G401 (cell line): Measurements from ENCODE around the gene UST. TPM values are rescaled to one million over a fixed set of nuclear protein-coding genes. Genes with fewer than 3 reads are reported as not detected.
"Not testable (repeated sequence)": the region's sequence is repeated elsewhere in the genome, so short reads cannot be mapped to it uniquely, and the experiment has no call there.

Source experiments
- DNase-seq: peaks from one replicate; pipeline ENCODE4 v3.0.0-alpha.2; 2015; ENCODE audit warnings: low spot score
- in situ Hi-C: cut with HindIII; loops from 2 replicates; pipeline ENCODE4 v1.10.0; 2016; ENCODE audit warnings: low sequenced_read_pairs, mixed read lengths
- total RNA-seq: library from RNA; depleted of rRNA; stranded (reverse); fragments of >200 nt; shearing (Covaris generic); gene quantifications from 2 replicates; pipeline ENCODE4 v1.2.3, GENCODE V29; 2014

The UST gene
- total RNA-seq, 1 experiment from 2014 or later: not detected

DNA sequence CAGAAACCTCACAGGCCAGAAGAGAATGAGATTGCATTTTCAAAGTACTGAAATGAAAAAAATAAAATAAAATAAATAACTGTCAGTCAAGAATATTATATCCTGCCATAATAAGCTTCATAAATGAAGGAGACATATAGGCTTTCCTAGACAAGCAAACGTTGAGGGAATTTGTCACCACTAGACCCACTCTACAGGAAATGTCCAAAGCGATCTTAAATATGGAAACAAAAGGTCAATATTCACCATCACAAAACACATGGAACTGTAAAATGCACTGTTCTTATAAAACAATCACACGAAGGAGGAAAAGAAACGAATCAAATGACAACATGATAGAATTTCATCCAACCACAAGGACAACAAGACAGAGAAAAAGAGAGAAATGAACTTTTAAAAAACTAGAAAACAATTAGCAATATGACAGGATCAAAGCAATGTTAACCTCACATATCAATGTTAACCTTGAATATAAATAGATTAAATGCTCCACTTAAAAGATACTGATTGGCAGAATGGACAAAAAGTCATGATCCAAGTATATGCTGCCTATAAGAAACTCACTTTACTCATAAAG is 352.0 kb downstream of the UST start:
- DNase-seq: no peak

DNA sequence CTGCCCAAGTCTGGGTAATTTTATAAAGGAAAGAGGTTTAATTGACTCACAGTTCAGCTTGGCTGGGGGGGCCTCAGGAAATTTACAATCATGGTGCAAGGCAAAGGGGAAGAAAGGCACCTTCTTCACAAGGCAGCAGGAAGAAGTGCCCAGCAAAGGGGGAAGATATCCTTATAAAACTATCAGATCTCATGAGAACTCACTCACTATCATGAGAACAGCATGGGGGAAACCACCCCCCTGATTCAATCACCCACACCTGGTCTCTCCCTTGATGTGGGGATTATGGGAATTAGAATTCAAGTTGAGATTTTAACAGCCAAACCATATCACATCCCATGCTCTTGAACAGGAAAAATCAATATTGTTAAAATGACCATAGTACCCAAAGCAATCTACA is 355.5 kb downstream of the UST start:
- in situ Hi-C loops: no loop called here
- DNase-seq: no peak

More for the DNA sequence above, 352.0 kb downstream of the UST start:
- in situ Hi-C loops: no loop called here

DNA sequence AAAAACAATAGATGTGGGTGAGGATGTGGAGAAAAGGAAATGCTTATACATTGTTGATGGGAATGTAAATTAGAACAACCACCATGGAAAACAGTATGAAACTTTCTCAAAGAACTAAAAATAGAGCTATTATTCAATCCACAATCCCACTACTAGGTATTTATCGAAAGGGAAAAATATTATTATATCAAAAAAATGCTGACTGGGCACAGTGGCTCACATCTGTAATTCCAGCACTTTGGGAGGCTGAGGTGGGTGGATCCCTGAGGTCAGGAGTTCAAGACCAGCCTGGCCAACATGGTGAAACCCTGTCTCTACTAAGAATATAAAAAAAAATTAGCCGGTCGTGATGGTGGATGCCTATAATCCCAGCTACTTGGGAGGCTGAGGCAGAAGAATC is 357.1 kb downstream of the UST start:
- DNase-seq, in situ Hi-C loops: not testable (repeated sequence)

DNA sequence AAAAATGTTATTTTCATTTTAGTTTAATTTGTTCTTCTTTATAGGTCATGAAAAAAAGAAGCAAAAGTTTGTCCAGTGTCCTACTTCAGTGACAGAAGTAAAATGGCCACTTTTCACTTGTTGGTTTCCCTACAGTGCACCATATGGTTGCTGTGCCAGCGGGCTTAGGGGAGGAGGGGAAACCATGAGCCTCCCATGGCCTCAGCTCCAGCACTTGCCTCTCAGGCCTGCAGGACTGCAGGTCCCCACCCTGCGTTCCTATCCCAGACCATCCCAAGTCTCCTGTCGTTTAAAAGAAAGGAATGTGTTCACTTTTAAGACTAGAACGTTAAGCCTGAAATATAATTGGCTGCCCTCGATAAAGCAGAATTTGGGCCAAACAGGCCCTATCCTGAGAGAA is 360.7 kb downstream of the UST start:
- no peak for DNase-seq
- in situ Hi-C loops: no loop called here

DNA sequence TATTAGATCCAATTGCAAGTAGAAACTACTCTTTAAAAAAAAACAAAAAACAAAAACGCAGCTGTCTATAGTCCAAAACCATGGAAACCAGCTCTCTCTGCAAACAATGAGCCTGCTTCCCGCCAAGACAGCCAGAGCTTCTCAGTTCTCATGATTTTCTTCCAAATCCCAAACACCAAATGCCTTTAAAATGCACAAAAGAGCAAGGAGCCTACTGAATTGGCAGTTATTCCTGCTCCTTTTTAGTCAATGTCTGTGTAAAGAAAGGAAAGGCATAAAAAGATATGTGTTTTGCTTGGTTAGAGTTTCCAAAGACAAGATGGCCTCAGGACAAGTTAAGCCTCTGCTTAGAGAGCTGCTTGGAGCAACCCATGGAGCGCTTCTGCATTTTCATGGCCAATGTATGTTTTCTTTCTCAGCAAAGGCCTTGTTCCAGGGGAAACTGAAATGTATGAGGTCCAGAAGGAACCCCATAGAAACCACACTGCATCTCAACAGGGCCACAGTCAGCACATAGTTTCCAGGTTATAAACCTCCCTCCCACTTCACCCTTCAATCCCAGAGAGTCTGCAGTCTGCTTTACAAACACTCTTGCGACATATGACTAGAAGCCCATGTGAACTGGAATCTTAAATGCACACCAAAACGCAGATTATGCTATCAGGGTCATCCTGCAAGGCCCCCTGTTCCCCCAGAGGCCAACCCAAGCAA is 361.4 kb downstream of the UST start:
- in situ Hi-C loops: no loop called here
- DNase-seq: no peak

DNA sequence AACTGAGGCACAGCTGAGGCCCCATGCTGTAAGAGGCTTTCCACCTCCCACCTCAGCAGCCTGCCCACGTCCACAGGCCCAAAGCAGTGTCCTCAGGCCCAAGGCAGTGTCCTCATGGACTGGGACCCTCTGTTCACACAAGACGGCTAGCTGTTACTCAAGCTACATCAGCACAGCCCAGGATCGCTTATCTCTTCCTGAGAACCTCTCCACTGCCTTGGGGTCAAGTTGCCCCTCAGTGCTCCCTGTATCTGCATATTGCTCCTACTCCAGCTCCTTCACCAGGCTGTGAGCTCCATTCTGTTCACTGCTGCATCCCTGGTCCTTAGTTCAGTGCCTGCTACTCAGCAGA is 361.9 kb downstream of the UST start:
- no peak for DNase-seq
- in situ Hi-C loops: no loop called here

DNA sequence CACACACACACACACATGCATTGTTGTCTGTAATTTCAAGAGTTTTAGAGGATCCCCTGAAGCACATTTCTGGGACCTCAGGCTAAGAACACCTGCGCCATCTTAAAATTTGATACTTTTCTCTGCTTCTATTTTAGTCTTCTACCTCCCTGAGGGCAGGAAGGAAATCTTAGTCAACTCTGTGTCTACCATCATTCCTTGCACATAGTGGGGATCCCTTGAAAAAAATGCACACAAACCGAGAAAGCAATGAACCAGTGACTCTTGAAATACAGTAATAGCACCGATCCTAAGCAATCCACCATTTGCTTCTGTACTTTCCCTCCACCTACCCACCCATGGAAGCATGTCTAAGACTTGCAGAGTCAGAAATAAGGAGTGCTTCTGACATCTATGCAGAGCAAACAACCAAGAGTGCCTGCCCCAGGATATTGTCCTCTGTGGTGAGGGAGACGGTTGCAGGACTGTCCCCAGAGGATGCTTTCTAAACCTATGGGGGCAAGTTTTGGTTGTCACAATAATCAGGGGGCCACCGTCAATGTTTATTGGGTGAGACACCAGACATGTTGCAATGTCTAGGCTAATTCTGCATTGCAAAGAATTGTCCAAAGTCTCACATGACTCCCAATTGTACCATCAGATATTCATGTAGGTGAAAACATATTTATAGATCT is 362.7 kb downstream of the UST start:
- in situ Hi-C loops: no loop called here

DNA sequence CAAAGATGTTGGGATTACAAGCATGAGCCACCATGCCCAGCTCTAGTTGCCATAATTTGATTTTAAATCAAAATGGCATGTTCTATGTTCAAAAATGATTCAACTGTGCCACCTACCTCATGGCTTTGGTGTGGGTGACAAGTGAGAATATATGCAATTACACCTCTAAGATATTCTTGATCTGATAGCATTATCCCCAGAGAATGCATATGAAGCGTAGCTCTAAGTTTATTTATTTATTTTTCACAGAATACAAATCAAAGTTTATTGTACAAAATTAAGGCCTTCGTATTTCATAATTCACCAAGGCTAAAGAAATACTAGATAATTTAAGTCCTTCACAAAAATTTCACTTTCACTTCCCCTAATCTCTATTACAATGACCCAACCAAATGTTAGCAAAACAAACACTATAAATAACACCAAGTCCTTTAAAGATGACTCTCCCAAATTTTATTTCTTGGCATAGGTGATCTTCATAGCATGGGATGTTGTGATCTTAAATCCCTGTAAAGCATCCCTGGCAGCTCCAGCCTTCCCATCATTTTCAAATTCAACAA is 364.8 kb downstream of the UST start:
- in situ Hi-C loops: no loop called here
- DNase-seq: no peak

More for the DNA sequence above, 362.7 kb downstream of the UST start:
- DNase-seq: no peak

DNA sequence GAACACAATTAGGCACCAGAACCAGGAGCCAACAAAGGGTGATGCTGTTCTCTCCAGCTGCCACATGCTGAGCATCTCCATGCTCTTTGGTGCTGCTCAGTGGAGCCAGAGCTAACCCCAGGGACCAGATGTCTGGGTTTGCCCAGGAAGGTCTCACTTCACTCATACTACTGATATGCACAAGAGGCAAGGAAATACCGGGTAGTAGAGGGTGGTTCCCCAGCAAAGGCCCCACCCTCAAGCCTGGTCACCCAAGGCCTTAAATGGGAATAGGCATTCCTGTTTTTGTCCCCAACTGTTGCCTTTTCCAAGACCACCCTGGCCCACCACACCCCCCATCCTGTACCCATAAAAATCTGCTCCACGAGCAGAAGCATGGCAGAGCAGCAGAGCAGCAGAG is 366.1 kb downstream of the UST start:
- no peak for DNase-seq
- in situ Hi-C loops: no loop called here

DNA sequence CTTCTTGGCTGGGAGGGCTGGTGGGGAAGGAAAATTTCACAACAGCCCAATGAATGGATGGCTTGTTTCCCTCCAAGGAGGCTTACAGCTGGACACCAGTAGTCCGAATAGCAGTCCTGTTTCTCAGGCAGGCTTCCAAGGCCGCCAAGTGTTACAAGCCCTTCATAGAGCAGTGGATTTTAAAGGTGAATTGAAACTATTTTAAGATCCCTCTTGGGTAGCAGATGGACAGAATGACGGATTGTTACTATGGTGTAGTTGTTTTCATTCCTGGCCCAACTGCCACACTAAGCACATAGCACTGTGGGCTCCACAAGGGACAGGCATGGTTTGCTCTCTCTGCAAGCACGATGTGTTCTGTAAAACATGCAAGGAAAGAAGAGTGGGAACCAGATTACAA is 367.3 kb downstream of the UST start:
- DNase-seq: peak; percentile 8
- in situ Hi-C loops: no loop called here

DNA sequence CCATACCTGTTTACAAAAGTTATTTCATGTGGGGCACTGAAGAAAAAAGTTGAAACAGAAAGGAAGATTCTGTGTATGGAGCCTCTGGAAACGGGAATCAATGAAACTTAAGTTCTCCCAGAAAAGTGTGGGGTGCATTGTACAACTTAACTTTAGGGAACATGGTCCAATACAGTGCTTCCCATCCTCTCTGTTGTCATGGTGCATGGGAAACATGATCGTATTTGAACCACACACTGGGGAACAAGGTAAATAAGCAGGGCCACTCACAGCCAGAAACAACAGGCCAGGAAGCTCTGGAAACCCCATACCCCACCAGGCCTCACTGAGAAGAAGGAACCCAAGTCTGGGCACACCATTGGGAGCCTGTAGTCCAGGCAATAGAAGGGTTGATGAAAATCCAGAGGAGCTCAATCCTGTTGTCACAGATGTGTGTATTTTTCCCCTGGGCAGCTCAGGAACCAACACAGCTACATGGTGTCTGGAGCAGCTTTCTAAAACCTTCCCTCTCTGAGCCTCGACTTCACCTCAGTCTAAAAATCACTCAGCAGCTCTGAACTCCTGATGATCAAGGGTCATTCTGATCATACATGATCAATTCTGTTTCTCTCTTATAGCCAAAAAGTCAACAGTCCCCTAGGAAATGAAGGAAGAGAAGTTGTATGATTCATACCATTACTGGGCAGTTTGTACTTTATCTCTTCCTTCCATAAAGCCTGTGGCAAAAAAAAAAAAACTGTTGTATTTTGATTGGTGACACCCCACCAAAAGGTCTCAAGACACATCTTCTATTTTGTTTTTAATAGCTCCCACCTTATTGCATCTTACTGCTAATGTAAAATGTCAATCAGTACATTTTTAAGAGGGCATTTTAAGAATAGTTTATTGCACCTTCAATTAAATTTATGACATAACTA is 372.2 kb downstream of the UST start:
- no peak for DNase-seq
- in situ Hi-C loops: no loop called here

DNA sequence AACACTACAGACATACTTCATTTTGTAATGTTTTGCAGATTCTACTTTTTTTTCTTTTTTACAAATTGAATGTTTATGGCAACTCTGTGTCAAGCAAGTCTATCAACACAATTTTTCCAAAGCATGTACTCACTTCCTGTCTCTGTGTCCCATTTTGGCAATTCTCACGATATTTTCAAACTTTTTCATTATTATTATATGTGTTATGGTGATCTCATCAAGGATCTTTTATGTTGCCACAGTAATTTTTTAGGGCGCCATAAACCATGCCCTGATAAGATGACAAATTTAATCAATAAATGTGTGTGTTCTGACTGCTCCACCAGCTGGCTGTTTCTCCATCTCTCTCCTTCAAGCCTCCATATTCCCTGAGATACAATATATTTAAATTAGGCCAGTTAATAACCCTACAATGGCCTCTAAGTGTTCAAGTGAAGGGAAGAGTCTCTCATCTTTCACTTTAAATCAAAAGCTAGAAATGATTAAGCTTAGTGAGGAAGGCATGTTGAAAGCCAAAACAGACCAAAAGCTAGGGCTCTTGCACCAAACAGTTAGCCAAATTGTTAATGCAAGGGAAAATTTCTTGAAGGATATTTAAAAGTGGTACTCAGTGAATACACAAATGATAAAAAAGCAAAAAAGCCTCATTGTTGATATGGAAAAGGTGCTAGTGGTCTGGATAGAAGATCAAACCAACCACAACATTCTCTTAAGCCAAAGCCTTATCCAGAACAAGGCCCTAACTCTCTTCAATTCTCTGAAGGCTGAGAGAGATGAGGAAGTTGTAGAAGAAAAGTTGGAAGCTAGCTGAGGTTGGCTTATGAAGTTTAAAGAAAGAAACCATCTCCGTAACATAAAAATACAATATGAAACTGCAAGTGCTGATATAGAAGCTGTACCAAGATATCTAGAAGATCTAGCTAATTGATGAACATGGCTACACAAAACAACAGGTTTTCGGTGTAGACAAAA is 376.3 kb downstream of the UST start:
- in situ Hi-C loops: no loop called here
- no peak for DNase-seq

DNA sequence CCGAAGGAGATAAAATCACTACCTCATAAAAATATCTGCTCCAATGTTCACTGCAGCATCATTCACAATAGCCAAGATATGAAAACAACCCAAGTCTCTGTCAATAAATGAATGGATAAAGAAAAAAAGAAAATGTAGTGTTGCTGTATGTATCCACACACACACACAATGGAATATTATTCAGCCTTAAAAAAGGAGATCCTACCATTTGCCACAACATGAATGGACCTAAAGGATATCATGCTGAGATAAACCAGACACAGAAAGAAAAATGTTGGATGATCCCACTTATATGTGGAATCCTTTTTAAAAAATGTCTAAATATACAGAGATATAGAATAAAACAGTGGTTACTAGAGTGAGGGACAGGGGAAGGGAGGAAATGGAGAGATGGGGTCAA is 378.5 kb downstream of the UST start:
- in situ Hi-C loops: no loop called here
- DNase-seq: no peak
